Skin of body (tissue), 2 donors: ENCODE data around the gene GMCL1. TPM values are rescaled to one million over a fixed set of nuclear protein-coding genes. Genes with fewer than 3 reads are reported as not detected.
"Not testable (repeated sequence)": the region's sequence is repeated elsewhere in the genome, so short reads cannot be mapped to it uniquely, and the experiment has no call there.

ENCODE experiments used
- DNase-seq: peaks from one replicate; lab custom pipeline; 2025; lab: John Stamatoyannopoulos, UW
- total RNA-seq: library from RNA; depleted of rRNA; stranded (reverse); fragments of >200 nt; gene quantifications from one replicate; pipeline ENCODE4 v1.2.3, GENCODE V29; 2014

The GMCL1 gene
- total RNA-seq, 1 donor from 2014 or later: 21.5 TPM

GRCh38 chr2:69847068-69847828, 17.8 kb downstream of the GMCL1 start:
- DNase-seq: no peak

DNA sequence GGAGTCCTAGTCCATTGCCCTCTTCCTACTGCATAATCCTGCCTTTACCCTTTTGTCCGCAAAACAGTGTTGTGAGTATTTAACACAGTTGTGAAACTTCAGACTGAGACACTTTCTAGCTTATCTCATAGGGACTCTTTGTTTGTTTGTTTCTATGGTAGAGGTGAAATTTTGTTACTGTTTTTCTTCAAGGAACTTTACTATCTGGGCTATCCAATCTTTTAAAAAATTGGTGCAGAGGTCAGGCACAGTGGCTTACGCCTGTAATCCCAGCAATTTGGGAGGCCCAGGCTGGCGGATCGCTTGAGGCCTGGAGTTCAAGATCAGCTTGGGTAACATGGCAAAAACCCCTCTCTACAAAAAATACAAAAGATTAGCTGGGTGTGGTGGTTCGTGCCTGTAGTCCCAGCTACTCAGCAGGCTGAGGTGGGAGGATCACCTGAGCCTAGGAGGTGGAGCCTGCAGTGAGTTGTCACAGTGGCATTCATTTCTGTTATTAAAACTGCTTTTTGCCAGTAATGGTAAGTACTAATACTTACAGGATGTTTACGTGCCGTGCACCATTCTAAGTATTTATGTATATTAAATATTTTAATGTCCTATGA, 18.8 kb downstream of the GMCL1 start:
- no peak for DNase-seq

GRCh38 chr2:69858261-69858660, 28.8 kb downstream of the GMCL1 start:
- no peak for DNase-seq

DNA sequence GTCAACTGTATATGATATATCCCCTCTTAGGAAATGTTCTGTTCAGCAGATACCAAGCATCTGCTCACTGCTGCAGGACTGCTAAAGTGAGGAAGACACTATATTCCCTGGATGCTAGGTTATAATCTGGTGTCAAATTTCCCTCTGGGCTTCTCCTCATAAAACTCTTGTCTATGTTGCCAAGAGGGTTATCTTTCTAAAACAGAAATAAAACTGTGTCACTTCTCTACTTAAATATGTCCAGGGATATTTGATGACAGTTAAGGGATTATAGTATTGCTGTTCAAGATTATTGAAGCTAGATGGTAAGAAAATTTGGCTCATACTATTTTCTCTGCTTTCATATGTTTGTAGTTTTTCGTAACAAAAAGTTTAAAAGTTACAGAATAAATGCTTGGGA, 33.8 kb downstream of the GMCL1 start:
- no peak for DNase-seq

DNA sequence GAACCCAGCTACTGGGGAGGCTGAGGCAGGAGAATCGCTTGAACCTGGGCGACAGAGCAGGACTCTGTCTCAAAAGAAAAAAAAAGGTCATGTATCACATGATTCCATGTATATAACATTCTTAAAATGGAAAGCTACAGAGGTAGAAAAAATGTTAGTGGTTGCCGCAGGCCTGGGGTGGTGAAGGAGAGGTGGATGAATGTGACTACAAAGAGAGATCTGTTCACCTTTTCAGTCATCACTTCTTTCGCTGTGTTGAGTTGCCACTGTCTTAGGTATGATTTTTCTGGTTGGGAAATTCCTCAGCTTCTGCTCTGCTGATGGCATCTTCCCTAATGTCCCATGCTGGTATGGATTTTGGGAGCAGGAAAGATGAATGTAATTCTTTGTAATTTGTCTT, 59.0 kb downstream of the GMCL1 start:
- DNase-seq: no peak

DNA sequence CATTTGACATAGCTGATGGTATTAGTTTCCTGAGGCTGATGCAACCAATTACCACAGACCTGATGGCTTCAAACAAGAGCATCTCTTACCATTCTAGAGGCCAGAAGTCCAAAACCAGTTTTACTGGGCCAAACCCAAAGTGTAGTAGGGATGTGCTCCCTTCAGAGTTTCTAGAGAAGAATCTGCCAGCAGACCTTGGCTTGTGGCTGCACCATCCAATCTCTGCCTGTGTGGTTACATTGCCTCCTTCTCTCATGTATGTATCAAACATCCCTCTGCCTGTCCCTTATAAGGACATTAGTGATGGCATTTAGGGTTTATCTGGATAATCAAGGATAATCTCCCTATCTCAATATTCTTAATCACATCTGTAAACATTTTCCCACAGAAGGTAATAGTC, 59.8 kb downstream of the GMCL1 start:
- no peak for DNase-seq

GRCh38 chr2:69890881-69891280, 61.4 kb downstream of the GMCL1 start:
- DNase-seq: no peak

- DNase-seq: not testable (repeated sequence)
Observed at GRCh38 chr2:69892838-69893424, 63.5 kb downstream of the GMCL1 start.

DNA sequence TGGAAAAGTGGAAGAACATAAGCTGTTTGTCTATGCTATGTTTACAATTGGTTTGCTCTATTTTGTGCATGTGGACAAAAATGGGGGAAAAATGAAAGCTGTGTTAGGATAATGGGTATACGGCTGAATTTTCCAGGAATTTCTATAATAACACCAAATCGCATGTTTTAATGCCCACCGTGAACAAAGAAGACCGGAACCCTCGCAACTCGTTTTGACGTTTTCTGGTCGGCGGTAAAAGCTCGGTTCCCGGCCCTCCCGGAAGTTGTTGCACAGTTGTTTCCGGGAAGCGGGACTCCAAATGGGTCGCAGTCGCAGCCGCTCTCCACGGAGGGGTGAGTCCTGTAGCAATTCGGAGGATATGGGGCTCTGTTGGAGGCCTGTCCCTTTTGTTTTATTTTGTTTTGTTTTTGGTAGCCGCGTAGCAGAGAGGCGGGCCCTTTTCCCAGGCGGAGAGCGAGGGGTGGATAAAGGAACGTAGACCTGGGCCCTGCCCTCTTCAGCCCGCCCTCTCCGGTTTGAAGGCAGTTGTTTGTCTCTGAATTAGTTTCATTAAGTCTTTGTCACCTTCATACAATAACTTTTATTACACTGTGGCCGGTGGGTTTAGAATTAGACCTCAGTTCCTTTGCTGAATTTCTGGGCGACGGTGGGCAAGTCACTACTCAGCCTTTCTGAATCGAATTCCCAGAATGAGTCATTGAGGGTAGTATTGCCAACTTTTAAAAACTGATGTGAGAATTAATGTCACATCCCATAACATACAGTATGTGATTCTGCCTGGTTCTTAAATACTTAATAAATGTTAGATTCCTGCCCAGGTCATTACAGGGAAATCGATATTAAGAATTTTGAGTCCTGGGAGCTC, 64.5 kb downstream of the GMCL1 start, which contains the start of gene SNRNP27:
Gene SNRNP27 (plus strand): TSS at position 273 of the 868 bp plus-strand sequence. CDS start 29 bp downstream, at position 302.
- DNase-seq: peak; percentile 79

DNA sequence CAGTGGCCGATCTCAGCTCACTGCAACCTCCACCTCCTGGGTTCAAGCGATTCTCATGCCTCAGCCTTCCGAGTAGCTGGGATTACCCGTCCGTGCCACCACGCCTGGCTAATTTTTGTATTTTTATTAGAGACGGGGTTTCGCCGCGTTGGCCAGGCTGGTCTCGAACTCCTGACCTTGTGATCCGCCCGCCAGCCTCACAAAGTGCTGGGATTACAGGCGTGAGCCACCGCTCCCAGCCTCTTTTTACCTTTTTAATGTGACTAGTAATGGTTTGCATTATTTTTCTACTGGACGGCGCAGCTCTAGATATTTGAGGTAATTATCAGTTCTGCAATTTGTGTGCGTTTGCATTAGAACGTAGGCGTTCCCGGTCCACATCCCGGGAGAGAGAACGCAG, 65.3 kb downstream of the GMCL1 start:
- DNase-seq: not testable (repeated sequence)

DNA sequence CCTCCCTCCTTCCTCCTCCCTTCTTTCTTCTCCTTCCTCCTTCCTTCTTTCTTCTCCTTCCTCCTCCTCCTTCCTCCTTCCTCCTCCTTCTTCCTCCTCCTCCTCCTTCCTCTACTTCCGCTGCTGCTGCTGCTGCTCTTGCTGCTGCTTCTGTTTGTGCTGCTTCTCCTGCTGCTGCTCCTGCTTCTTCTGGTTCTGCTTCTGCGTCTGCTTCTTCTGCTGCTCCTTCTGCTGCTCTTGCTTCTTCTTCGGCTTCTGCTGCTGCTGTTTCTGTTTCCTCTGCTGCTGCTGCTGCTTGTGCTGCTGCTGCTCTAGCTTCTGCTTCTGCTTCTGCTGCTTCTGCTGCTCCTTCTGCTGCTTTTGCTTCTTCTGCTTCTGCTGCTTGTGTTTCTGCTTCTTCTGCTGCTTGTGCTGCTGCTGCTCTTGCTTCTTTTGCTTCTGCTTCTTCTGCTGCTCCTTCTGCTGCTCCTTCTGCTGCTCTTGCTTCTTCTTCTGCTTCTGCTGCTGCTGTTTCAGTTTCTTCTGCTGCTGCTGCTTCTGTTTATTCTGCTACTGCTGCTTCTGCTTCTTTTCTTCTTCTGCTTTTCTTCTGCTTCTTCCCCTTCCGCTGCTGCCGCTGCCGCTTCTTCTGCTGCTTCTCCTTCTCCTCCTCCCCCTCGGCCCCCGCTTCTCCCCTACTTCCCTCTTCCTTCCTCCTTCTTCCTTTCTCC, 72.9 kb downstream of the GMCL1 start:
- DNase-seq: no peak

DNA sequence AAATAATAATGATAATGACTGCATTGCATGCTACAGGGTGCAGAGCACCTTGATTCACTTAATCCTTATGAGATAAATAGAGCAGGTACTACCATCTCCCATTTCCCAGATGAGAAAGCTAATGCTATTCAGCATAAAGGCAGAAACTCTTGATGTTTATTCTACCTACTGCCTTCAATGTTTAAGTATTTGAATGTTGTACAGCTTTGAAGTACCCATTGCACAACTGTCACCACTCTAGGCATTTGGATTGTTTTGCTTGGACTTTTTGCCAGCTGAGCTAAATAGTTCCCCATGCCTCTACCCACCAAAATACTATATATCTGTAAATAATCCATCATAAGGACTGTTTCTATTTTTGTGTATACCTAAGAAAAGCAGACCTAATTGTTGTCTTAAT, 77.8 kb downstream of the GMCL1 start:
- no peak for DNase-seq

DNA sequence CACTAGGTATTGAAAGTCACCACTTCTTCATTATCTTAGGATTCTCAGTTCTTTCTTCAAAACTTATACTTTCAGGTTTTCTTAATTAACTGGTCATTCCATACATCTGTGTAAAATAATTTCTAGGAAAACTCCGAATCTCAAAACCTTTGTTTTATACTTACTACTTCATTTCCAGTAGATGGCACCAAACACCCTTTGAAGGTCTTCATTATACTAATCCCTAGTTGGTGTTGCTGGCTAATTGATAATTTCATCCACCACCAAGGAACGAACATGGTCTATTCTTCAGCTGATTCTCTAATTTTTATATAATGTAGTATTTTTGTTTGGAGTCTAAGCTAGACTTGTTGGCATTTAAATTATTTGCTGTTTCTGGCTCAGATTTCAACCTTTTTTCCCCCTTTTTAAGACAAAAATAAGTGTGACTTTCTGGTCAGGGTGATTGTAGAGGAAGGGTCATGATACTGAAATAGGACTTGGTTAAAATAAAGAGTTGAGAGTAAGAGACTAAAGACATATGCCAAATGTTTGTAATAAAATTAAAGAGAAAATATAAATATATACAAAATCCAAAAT, 82.6 kb downstream of the GMCL1 start:
- DNase-seq: peak; percentile 62

- DNase-seq: peak; percentile 100
Observed at GRCh38 chr2:69914164-69914949, 84.9 kb downstream of the GMCL1 start.

DNA sequence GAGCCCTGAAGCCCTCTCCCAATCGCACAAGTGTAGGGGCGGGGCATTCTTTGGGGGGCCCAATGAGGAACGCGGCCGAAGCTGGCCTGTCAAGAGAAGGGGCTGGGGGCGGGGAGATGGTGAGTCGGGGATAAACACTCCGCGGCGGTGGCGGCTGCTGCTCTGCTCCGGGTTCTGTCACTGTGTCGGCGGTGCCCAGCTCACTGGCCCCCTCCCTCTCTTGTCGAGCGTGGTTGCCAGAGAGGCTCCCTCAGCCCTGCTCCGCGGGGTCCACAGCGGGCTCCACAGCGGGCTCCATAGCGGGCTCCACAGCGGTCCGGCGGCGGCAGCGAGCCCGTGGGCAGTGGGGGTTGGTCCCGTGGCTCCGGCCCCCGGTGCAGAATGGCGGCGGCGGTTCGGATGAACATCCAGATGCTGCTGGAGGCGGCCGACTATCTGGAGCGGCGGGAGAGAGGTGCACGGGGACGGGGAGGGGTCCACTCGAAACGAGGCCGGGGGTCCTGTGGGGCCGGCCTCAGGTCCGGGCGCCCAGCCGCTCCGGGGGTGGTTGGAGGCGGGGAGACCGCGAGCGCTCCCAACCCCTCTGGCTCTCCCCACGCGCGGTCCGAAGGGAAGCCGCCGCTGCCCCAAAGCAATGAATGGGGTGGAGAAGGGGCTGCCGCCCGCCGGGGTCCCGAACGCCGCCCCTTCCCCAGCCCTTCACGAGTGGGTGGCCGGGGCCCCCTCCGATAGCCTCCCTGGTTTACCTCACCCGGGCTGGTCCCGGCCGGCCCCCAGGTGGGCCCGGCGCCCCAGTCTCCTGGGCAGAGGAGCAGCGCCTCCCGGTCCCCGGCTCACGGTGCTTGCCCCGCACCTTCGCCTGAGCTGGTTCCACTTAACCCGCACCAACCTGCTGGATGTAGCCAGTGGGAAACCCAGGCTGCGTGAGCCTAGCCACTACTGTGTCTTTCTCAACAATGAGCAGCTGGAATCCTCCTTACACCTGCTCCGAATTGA, 85.8 kb downstream of the GMCL1 start, which contains the start of gene MXD1:
Gene MXD1 (plus strand): TSS at position 160 of the 996 bp plus-strand sequence. CDS start 222 bp downstream, at position 382.
- DNase-seq: no peak

GRCh38 chr2:69916106-69916505, 86.6 kb downstream of the GMCL1 start:
- DNase-seq: no peak

DNA sequence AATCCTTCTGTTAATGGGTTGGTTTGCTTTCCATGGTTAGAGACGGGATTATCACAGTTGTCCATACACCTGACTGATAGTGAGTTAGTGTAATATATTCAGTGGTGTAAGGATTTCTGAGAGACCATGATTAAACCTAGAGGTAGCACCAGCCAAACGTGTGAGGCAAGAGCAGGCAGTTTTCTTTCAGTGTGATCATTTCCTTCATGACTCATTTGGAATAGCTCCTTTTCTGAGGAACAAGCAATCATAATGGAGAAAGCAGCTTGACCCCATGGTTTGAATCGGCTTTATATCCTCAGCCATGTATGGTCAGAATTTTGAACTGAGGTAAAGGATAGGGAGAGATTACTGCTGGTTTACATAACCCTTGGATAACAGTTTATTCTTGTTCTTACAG, 88.4 kb downstream of the GMCL1 start:
- no peak for DNase-seq

DNA sequence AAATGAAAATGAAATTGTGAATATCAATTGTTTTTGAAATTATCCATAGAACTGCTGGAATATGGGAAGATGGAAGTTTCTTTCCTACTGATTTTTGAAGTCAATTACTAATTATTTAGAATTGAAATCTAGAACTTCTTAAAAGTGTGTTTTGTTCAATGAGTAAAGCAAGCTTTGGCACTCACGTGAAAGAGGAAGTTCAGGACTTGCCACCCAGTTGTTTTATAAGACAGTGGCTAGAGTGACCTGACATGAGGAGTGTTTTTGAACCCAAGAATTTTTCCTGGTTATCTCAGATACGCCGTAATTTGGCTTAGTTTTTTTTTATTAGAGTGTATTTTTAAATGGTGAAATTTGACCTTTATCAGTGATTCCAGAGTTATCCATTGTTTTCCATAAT, 88.9 kb downstream of the GMCL1 start:
- DNase-seq: no peak
